HG03025 (cell line): ENCODE data around the gene SPOCK1.

Experiments
- ATAC-seq: cut with Tn5 transposase; IDR thresholded peaks from one replicate; pipeline ENCODE4 v1.9.1; 2021; ENCODE audit warnings: mild to moderate bottlenecking, moderate library complexity; ENCODE audit not compliant: unreplicated experiment, low FRiP score

SPOCK1 gene

DNA sequence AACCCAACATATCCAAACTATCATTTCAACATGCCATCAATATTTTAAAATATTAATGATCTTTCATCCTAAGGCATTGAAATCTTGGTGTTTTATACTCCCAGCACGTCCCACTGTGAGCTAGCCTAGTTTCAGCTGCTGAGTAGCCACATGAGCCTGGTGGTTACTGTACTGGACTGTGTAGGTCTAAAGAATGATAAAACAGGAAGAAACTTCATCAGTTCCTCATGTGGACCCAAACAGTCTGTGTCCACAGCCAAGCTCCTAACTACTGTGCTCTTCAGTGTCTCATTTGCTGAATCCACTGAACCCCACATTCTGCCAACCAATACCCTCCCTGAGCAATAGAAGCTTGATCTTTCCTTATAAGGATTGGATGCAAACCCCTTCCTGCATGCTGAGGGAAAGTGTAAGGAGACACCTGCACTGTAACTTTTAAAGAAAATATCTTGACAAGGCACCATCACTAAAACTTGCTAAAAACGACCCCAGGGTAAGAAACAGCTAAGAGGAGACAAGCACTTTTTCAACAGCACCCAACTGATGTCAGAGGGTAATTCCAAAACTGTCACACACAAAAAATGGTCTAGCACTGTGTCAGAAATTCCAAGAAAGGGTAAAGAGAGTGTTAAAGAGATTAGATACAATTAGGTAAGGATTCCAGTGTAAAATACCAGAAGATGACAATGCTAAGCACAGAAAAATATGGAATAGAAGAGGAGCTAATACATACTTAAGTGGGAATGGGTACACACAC is 126.9 kb downstream of the SPOCK1 start:
- no peak for ATAC-seq

GRCh38 chr5:137370096-137371071 is 128.7 kb downstream of the SPOCK1 start:
- no peak for ATAC-seq

GRCh38 chr5:137368651-137369050 is 130.5 kb downstream of the SPOCK1 start:
- ATAC-seq = no peak

DNA sequence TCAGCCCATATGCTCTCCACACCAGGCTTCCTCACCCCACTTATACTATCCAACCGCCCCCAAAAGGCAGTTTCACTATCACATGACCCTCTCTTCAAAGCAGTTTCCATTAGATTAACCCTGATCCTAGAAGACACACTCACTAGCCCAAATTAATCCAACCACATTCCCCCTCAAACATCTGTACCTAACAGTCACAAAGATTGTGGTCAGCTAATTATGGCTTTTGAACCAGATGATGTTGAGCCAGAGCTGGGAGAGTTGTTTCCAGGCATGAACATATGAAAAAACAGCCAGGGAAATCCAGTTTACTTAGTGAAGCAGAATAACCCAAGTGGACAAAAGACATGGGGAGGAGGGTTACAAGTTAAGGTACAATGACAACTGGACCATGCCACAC is 131.2 kb downstream of the SPOCK1 start:
- ATAC-seq = no peak

DNA sequence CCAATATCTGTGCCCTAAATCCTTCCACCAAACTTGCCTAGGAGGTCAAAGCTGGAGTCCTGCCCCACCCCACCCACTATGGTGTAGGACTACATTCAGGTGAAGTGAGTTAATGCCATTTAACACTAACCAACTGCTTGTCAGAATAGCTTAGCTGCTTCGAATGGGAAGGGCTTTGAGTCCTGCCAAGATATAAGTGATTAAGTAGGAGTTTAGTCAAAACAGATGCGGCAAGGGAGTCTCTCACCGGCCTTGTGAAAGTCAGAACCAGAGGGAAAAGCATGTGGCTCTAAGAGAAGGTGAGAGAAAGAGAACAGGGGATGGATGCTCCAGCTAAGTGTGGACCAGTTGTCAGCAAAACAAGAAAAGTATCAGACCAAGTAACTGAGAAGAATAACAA is 132.6 kb downstream of the SPOCK1 start:
- no peak for ATAC-seq

GRCh38 chr5:137365126-137365865 is 133.8 kb downstream of the SPOCK1 start:
- ATAC-seq = no peak

- no peak for ATAC-seq
Measured at GRCh38 chr5:137361280-137361679, 137.8 kb downstream of the SPOCK1 start.

DNA sequence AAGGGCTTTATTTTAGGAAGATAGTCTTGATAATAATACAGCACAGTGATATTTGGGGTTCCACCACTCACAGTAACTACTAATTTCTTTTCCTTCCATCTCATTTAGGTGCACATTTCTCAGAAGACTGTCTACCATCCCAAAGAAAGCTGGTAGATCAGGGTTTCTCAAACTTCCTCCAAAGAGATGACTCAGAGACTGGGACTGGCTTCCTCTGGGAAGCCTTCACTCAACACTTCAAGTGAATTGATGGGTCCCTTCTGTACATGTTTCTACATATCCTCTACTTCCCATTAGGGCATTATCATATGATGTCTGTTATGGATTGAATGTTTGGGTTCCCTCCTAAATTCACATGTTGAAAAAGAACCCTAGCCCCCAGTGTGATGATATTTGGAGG is 138.5 kb downstream of the SPOCK1 start:
- no peak for ATAC-seq

GRCh38 chr5:137359941-137360340 is 139.2 kb downstream of the SPOCK1 start:
- ATAC-seq = no peak

- no peak for ATAC-seq
Measured at GRCh38 chr5:137357436-137357835, 141.7 kb downstream of the SPOCK1 start.

GRCh38 chr5:137356127-137356526 is 143.0 kb downstream of the SPOCK1 start:
- no peak for ATAC-seq

DNA sequence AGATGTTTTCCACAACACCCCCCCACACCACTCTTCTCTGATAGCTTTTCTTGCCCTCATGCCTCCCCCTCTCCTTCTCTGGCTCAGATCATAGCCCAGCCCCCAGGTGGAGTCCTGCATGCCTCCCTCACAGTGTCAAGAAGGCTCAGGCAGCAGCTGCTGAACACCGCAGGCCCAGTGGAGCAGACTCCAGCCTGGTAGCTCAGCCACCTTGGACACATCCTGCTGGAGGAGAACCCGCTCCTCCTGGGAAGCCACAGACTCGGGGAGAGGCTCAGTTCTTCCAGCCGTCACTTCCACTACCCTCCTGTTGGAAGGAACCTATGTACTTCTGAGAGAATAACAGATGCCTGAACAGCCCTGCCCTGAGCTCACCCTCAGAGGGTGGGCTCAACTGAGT is 143.4 kb downstream of the SPOCK1 start:
- ATAC-seq = no peak

GRCh38 chr5:137352095-137352494 is 147.0 kb downstream of the SPOCK1 start:
- no peak for ATAC-seq

GRCh38 chr5:137350791-137351190 is 148.3 kb downstream of the SPOCK1 start:
- no peak for ATAC-seq

GRCh38 chr5:137348759-137349158 is 150.4 kb downstream of the SPOCK1 start:
- no peak for ATAC-seq

- ATAC-seq = no peak
Measured at GRCh38 chr5:137347865-137348264, 151.3 kb downstream of the SPOCK1 start.

- no peak for ATAC-seq
Measured at GRCh38 chr5:137346281-137346680, 152.8 kb downstream of the SPOCK1 start.

- ATAC-seq = no peak
Measured at GRCh38 chr5:137345396-137345795, 153.7 kb downstream of the SPOCK1 start.

- no peak for ATAC-seq
Measured at GRCh38 chr5:137344723-137345322, 154.3 kb downstream of the SPOCK1 start.

- ATAC-seq = no peak
Measured at GRCh38 chr5:137344021-137344420, 155.1 kb downstream of the SPOCK1 start.
